Measurements from ENCODE around the gene TMEM219. TPM values are rescaled to one million over a fixed set of nuclear protein-coding genes. Genes with fewer than 3 reads are reported as not detected.
"Not testable (repeated sequence)": the region's sequence is repeated elsewhere in the genome, so short reads cannot be mapped to it uniquely, and the experiment has no call there.

The TMEM219 gene
- total RNA-seq, 1 experiment from 2014 or later: 60.8 TPM

- no peak for DNase-seq (ENCODE audit: low spot score)
Observed at GRCh38 chr16:29950806-29951461, 10.9 kb upstream of the TMEM219 start.

- no peak for DNase-seq (ENCODE audit: low spot score)
Observed at GRCh38 chr16:29951625-29952365, 10.1 kb upstream of the TMEM219 start.

- DNase-seq (ENCODE audit: low spot score): no peak
Observed at GRCh38 chr16:29958756-29959155, 3.1 kb upstream of the TMEM219 start.

- no peak for DNase-seq (ENCODE audit: low spot score)
Observed at GRCh38 chr16:29959293-29959692, 2.6 kb upstream of the TMEM219 start.

- DNase-seq (ENCODE audit: low spot score): not testable (repeated sequence)
Observed at GRCh38 chr16:29959821-29960220, 2.1 kb upstream of the TMEM219 start.

GRCh38 chr16:29961127-29961478 is 776 bp upstream of the TMEM219 start:
- no peak for DNase-seq (ENCODE audit: low spot score)

- no peak for DNase-seq (ENCODE audit: low spot score)
Observed at GRCh38 chr16:29962344-29962994, 590 bp downstream of the TMEM219 start.

GRCh38 chr16:29963021-29963743 is 1.3 kb downstream of the TMEM219 start:
- DNase-seq (ENCODE audit: low spot score): no peak

GRCh38 chr16:29968205-29968604 is 6.3 kb downstream of the TMEM219 start:
- DNase-seq (ENCODE audit: low spot score): no peak

GRCh38 chr16:29971304-29971703 is 9.4 kb downstream of the TMEM219 start:
- no peak for DNase-seq (ENCODE audit: low spot score)

- peak; percentile 1 for DNase-seq (ENCODE audit: low spot score)
Observed at GRCh38 chr16:29972500-29972899, 10.6 kb downstream of the TMEM219 start.

GRCh38 chr16:29972992-29973383 is 11.1 kb downstream of the TMEM219 start:
- no peak for DNase-seq (ENCODE audit: low spot score)

GRCh38 chr16:29973384-29974246 is 11.7 kb downstream of the TMEM219 start, which contains the start of gene TAOK2:
TSS of gene TAOK2 (plus strand) at chr16:29973868. CDS start at chr16:29977773, 3,905 bp downstream.
- DNase-seq (ENCODE audit: low spot score): peak; percentile 97

GRCh38 chr16:29974291-29975133 is 12.6 kb downstream of the TMEM219 start:
- DNase-seq (ENCODE audit: low spot score): no peak

- no peak for DNase-seq (ENCODE audit: low spot score)
Observed at GRCh38 chr16:29975134-29975538, 13.3 kb downstream of the TMEM219 start.

- no peak for DNase-seq (ENCODE audit: low spot score)
Observed at GRCh38 chr16:29975811-29976511, 14.1 kb downstream of the TMEM219 start.

- DNase-seq (ENCODE audit: low spot score): no peak
Observed at GRCh38 chr16:29977063-29977825, 15.4 kb downstream of the TMEM219 start.

- no peak for DNase-seq (ENCODE audit: low spot score)
Observed at GRCh38 chr16:29978081-29978480, 16.2 kb downstream of the TMEM219 start.

All from H4 (cell line).